ENCODE data around the gene POU2F1. TPM values are rescaled to one million over a fixed set of nuclear protein-coding genes. Genes with fewer than 3 reads are reported as not detected.

Gene POU2F1
- total RNA-seq, 5 donors from 2014 or later (not counting 1 experiment from before 2014, with no cell fraction given) = 15.1 to 34.5 (median 22.6) TPM

- Mint-ChIP-seq H3K27me3 (no peaks in the 10 kb centered on the region), H3K4me3 (no peak overlapping the region), H3K4me1 (peaks cover 29 to 39% (median 37%) of the 10 kb centered on the region in 3 donors), H3K27ac (no peak overlapping the region), H3K36me3 (peaks cover 66% of the 10 kb centered on the region), H3K9me3 (peaks cover 3 to 17% (median 13%) of the 10 kb centered on the region in 3 donors)
- no peak for ATAC-seq (replicated peaks in 1 of 4)
- ChIA-PET CTCF (interaction anchor here in 1 of 2 donors (0.6 kb wide), 1 partner anchor 49 kb away, joined by 5 read pairs; no protein-coding TSS in a partner anchor), POLR2A (no interaction called here)
- no peak for DNase-seq
- WGBS (ENCODE audit: insufficient coverage) = 53% methylated on average over 3 of the region's 8 CpGs
- Histone ChIP-seq H3K4me3 (ENCODE audit: control insufficient read depth in 1 of 2, extremely low read depth in 1 of 2, low read length in 1 of 2) (no peak overlapping the region), H3K27me3 (replicated peaks in 1 of 2; ENCODE audit: control insufficient read depth in 2 of 2, extremely low read depth in 1 of 2, insufficient read depth in 2 of 2, low read length in 1 of 2) (no peaks in the 10 kb centered on the region), H3K27ac (ENCODE audit: low read length) (no peak overlapping the region), H3K4me1 (ENCODE audit: control insufficient read depth in 1 of 2, extremely low read depth in 1 of 2, insufficient read depth in 2 of 2, low read length in 2 of 2) (no peaks in the 10 kb centered on the region), H3K36me3 (ENCODE audit: control insufficient read depth in 2 of 2, extremely low read depth in 1 of 2, insufficient read depth in 1 of 2, low read length in 1 of 2) (no peaks in the 10 kb centered on the region), H3K9me3 (peaks cover under 1% of the 10 kb centered on the region)
These were observed 108.3 kb downstream of the POU2F1 start for GRCh38 chr1:167328816-167329483.

DNA sequence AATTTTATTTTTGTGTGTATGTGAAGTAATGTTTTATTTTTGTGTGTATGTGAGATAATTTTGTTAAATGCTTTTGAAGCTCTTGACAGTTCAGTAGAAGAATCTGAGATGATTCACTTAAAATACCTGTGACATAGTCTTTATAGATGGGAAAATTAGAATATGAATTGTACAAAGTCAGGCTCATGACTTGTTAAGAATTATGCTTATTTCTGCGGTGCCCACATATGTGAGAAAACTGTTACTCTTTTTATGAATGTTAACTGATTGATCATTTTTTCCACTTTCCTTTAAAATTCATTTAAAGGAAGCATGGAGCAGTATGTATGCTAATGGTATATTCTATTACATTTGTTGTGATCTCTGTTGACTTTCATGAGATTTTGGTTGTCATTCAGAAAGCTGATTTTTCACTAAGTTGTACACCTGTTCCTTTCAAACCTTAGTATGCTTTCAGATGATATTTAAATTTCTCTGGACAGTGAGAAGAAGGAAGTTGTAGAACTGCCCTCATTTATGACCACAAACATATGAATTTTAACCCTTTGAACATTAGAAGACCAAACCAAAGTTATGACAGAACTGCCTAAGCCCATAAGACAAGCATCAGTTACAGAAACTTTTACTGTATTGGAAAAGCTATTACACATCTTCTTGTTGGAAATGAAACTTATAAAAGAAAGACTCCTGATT lies 110.1 kb downstream of the POU2F1 start:
- DNase-seq (no peak), ATAC-seq (replicated peaks in 1 of 4) (no peak)
- CTCF ChIA-PET = no interaction called here
- H3K27me3 ChIP-seq (replicated peaks in 1 of 2; ENCODE audit: control insufficient read depth in 2 of 2, extremely low read depth in 1 of 2, insufficient read depth in 2 of 2, low read length in 1 of 2) = no peaks in the 10 kb centered on the region
- peaks cover 29 to 39% (median 37%) of the 10 kb centered on the region in 3 donors for H3K4me1 Mint-ChIP-seq
- no peaks in the 10 kb centered on the region for H3K36me3 ChIP-seq (ENCODE audit: control insufficient read depth in 2 of 2, extremely low read depth in 1 of 2, insufficient read depth in 1 of 2, low read length in 1 of 2)
- H3K27me3 Mint-ChIP-seq = no peaks in the 10 kb centered on the region
- H3K4me1 ChIP-seq (ENCODE audit: control insufficient read depth in 1 of 2, extremely low read depth in 1 of 2, insufficient read depth in 2 of 2, low read length in 2 of 2) = no peaks in the 10 kb centered on the region
- H3K27ac ChIP-seq (ENCODE audit: low read length) = no peak overlapping the region
- peaks cover 0 to 10% (median 10%) of the 10 kb centered on the region in 3 donors for H3K9me3 Mint-ChIP-seq
- H3K4me3 ChIP-seq (ENCODE audit: control insufficient read depth in 1 of 2, extremely low read depth in 1 of 2, low read length in 1 of 2) = no peak overlapping the region
- no CpG with 5 or more reads among the region's 1 CpG for WGBS (ENCODE audit: insufficient coverage)
- peak overlapping the region in 1 of 2 donors; percentile 41 for H3K27ac Mint-ChIP-seq
- H3K4me3 Mint-ChIP-seq = no peak overlapping the region
- H3K9me3 ChIP-seq = no peaks in the 10 kb centered on the region
- H3K36me3 Mint-ChIP-seq = peaks cover 58% of the 10 kb centered on the region
- POLR2A ChIA-PET = interaction anchor here in 1 of 2 donors (0.7 kb wide), 1 partner anchor 272 kb away, joined by 3 read pairs; no protein-coding TSS in a partner anchor

DNA sequence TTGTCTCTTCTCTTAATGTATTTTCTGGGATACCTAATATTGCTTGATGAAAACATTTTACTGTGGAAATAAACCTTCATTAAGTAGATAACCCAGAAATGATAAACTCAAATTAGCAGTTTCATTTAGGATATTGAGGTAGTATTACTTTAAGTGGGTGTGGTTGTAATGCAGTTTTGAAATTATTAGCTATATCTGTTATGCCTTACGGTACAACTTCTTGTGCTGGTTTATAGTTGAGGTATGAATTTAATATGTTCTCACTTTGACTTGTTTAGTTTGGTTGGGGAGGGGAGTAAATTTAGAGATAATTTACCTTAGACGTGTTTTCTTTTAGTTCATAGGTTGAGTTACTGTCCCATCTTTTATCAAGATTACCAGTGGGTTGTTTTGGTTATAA lies 111.0 kb downstream of the POU2F1 start:
- Histone ChIP-seq H3K27me3 (replicated peaks in 1 of 2; ENCODE audit: control insufficient read depth in 2 of 2, extremely low read depth in 1 of 2, insufficient read depth in 2 of 2, low read length in 1 of 2) (no peaks in the 10 kb centered on the region), H3K27ac (ENCODE audit: low read length) (no peak overlapping the region), H3K4me1 (ENCODE audit: control insufficient read depth in 1 of 2, extremely low read depth in 1 of 2, insufficient read depth in 2 of 2, low read length in 2 of 2) (no peaks in the 10 kb centered on the region), H3K36me3 (ENCODE audit: control insufficient read depth in 2 of 2, extremely low read depth in 1 of 2, insufficient read depth in 1 of 2, low read length in 1 of 2) (no peaks in the 10 kb centered on the region), H3K4me3 (ENCODE audit: control insufficient read depth in 1 of 2, extremely low read depth in 1 of 2, low read length in 1 of 2) (no peak overlapping the region), H3K9me3 (peaks cover 3% of the 10 kb centered on the region)
- POLR2A ChIA-PET = interaction anchor here in 1 of 2 donors (0.7 kb wide), 1 partner anchor 273 kb away, joined by 3 read pairs; no protein-coding TSS in a partner anchor
- peaks cover 0 to 7% (median 5%) of the 10 kb centered on the region in 3 donors for H3K9me3 Mint-ChIP-seq
- no peak overlapping the region for H3K4me3 Mint-ChIP-seq
- no peaks in the 10 kb centered on the region for H3K27me3 Mint-ChIP-seq
- H3K4me1 Mint-ChIP-seq = peaks cover 29 to 37% (median 32%) of the 10 kb centered on the region in 3 donors
- DNase-seq (no peak), ATAC-seq (replicated peaks in 1 of 4) (no peak)
- CTCF ChIA-PET = interaction anchor here in 1 of 2 donors (1.4 kb wide), 1 partner anchor 11 kb away, joined by 4 read pairs; no protein-coding TSS in a partner anchor
- whole genome bisulfite sequencing (ENCODE audit: insufficient coverage) = 50% methylated on average over 1 of the region's 2 CpGs
- H3K36me3 Mint-ChIP-seq = peaks cover 54% of the 10 kb centered on the region
- H3K27ac Mint-ChIP-seq = no peak overlapping the region

DNA sequence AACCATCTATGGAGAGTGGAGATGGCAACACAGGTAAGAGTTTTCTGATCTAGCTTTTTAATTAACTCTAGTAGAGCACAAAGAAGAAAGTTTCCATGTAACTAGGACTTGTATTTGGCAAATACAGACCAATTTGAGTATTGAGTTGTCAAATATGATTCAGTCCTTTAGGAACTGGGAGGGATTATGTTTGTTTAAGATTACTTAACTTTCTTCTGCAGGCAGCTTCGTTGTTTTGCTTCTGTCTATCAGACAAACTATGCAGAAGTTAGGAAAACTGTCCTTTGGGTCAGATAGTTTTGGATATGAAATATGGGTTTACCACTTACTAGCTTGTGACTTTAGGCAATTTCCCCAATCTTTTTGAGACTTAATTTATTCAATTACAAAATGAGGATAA lies 111.8 kb downstream of the POU2F1 start:
- Mint-ChIP-seq H3K27me3 (no peaks in the 10 kb centered on the region), H3K4me3 (no peak overlapping the region), H3K36me3 (peaks cover 51% of the 10 kb centered on the region), H3K9me3 (peaks cover 5 to 12% (median 5%) of the 10 kb centered on the region in 3 donors), H3K27ac (no peak overlapping the region), H3K4me1 (peaks cover 28 to 36% (median 32%) of the 10 kb centered on the region in 3 donors)
- Histone ChIP-seq H3K4me3 (ENCODE audit: control insufficient read depth in 1 of 2, extremely low read depth in 1 of 2, low read length in 1 of 2) (no peak overlapping the region), H3K27ac (ENCODE audit: low read length) (no peak overlapping the region), H3K9me3 (peaks cover 3% of the 10 kb centered on the region), H3K27me3 (replicated peaks in 1 of 2; ENCODE audit: control insufficient read depth in 2 of 2, extremely low read depth in 1 of 2, insufficient read depth in 2 of 2, low read length in 1 of 2) (no peaks in the 10 kb centered on the region), H3K36me3 (ENCODE audit: control insufficient read depth in 2 of 2, extremely low read depth in 1 of 2, insufficient read depth in 1 of 2, low read length in 1 of 2) (no peaks in the 10 kb centered on the region), H3K4me1 (ENCODE audit: control insufficient read depth in 1 of 2, extremely low read depth in 1 of 2, insufficient read depth in 2 of 2, low read length in 2 of 2) (no peaks in the 10 kb centered on the region)
- ChIA-PET POLR2A (no interaction called here), CTCF (interaction anchor here in 1 of 2 donors (0.8 to 1.4 kb wide), 2 partner anchors 10 to 19 kb away, joined by 4 to 5 read pairs; no protein-coding TSS in a partner anchor)
- DNase-seq (no peak), ATAC-seq (replicated peaks in 1 of 4) (no peak)
- 67% methylated on average over 1 of the region's 1 CpG for WGBS (ENCODE audit: insufficient coverage)

DNA sequence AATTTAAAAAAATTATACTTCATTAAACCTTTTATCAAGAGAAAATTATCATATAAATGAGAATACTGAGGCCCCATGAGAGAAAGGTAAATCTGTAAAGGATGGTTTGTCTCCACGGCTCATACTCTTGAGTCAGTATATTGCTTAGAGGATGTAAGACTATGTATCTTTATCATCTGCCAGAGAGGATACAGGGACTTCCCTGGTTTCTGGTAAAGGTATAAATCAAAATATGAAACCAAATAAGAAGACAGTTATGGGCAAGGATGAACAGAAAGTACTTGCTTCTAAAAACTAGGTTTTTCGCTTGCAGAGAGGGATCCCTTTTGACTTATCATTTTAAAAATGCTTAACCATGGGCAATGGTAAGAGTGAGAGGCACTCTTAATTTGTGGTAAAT lies 112.4 kb downstream of the POU2F1 start:
- Histone ChIP-seq H3K36me3 (ENCODE audit: control insufficient read depth in 2 of 2, extremely low read depth in 1 of 2, insufficient read depth in 1 of 2, low read length in 1 of 2) (no peaks in the 10 kb centered on the region), H3K4me1 (ENCODE audit: control insufficient read depth in 1 of 2, extremely low read depth in 1 of 2, insufficient read depth in 2 of 2, low read length in 2 of 2) (no peaks in the 10 kb centered on the region), H3K27me3 (replicated peaks in 1 of 2; ENCODE audit: control insufficient read depth in 2 of 2, extremely low read depth in 1 of 2, insufficient read depth in 2 of 2, low read length in 1 of 2) (no peaks in the 10 kb centered on the region), H3K27ac (ENCODE audit: low read length) (no peak overlapping the region), H3K4me3 (ENCODE audit: control insufficient read depth in 1 of 2, extremely low read depth in 1 of 2, low read length in 1 of 2) (no peak overlapping the region), H3K9me3 (peaks cover 3% of the 10 kb centered on the region)
- DNase-seq (no peak), ATAC-seq (replicated peaks in 1 of 4) (no peak)
- peaks cover 5 to 14% (median 7%) of the 10 kb centered on the region in 3 donors for H3K9me3 Mint-ChIP-seq
- H3K27me3 Mint-ChIP-seq = no peaks in the 10 kb centered on the region
- H3K36me3 Mint-ChIP-seq = peaks cover 54% of the 10 kb centered on the region
- H3K4me3 Mint-ChIP-seq = no peak overlapping the region
- no CpG with 5 or more reads among the region's 2 CpGs for WGBS (ENCODE audit: insufficient coverage)
- POLR2A ChIA-PET = no interaction called here
- H3K27ac Mint-ChIP-seq = no peak overlapping the region
- peaks cover 27 to 35% (median 31%) of the 10 kb centered on the region in 3 donors for H3K4me1 Mint-ChIP-seq
- CTCF ChIA-PET = interaction anchor here in 1 of 2 donors (1.4 kb wide), 1 partner anchor 10 kb away, joined by 4 read pairs; no protein-coding TSS in a partner anchor

- Mint-ChIP-seq H3K27ac (no peak overlapping the region), H3K4me3 (no peak overlapping the region), H3K27me3 (no peaks in the 10 kb centered on the region), H3K9me3 (peaks cover 5 to 14% (median 7%) of the 10 kb centered on the region in 3 donors), H3K36me3 (peaks cover 55% of the 10 kb centered on the region), H3K4me1 (peaks cover 21 to 30% (median 26%) of the 10 kb centered on the region in 3 donors)
- Histone ChIP-seq H3K4me1 (ENCODE audit: control insufficient read depth in 1 of 2, extremely low read depth in 1 of 2, insufficient read depth in 2 of 2, low read length in 2 of 2) (no peaks in the 10 kb centered on the region), H3K9me3 (peaks cover 3% of the 10 kb centered on the region), H3K27me3 (replicated peaks in 1 of 2; ENCODE audit: control insufficient read depth in 2 of 2, extremely low read depth in 1 of 2, insufficient read depth in 2 of 2, low read length in 1 of 2) (no peaks in the 10 kb centered on the region), H3K4me3 (ENCODE audit: control insufficient read depth in 1 of 2, extremely low read depth in 1 of 2, low read length in 1 of 2) (no peak overlapping the region), H3K27ac (ENCODE audit: low read length) (no peak overlapping the region), H3K36me3 (ENCODE audit: control insufficient read depth in 2 of 2, extremely low read depth in 1 of 2, insufficient read depth in 1 of 2, low read length in 1 of 2) (no peaks in the 10 kb centered on the region)
- no CpG with 5 or more reads among the region's 1 CpG for WGBS (ENCODE audit: insufficient coverage)
- ChIA-PET CTCF (interaction anchor here in 1 of 2 donors (0.6 kb wide), 1 partner anchor 16 kb away, joined by 3 read pairs; no protein-coding TSS in a partner anchor), POLR2A (no interaction called here)
- DNase-seq (no peak), ATAC-seq (replicated peaks in 1 of 4) (no peak)
These were observed 113.0 kb downstream of the POU2F1 start for GRCh38 chr1:167333703-167334102.

Data from T-cell (primary cell).